ENCODE data around the gene SLCO3A1.

SLCO3A1 gene

GRCh38 chr15:92001307-92001706, 147.8 kb downstream of the SLCO3A1 start:
- H3K36me3 Mint-ChIP-seq = no peaks in the 10 kb centered on the region
- ATAC-seq (ENCODE audit: low read depth) (no peak), DNase-seq (ENCODE audit: low spot score in 2 of 2) (no peak)
- H3K27me3 Mint-ChIP-seq = no peaks in the 10 kb centered on the region
- H3K9me3 Mint-ChIP-seq = no peaks in the 10 kb centered on the region
- no peaks in the 10 kb centered on the region for H3K4me1 Mint-ChIP-seq
- no peak overlapping the region for H3K4me3 Mint-ChIP-seq
- H3K27ac Mint-ChIP-seq = no peak overlapping the region

DNA sequence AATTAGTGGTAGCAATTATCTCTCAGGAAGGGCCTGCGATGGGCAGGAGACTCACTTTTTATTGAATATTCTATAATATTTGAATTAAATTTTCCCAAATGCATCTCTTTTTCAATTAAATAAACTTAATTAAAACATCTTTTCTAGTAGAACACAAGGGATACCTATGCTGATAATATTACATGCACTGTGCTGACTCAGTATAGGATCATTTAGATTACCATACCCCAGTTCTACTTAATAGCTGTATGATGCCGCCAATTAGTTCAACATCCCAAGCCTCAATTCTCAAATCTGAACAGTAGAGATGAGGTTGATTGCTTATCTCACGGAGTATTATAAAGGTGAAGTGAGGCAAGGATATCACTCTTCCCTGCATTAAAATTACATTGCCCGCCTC, 149.2 kb downstream of the SLCO3A1 start:
- no peak for ATAC-seq (ENCODE audit: low read depth)
- Mint-ChIP-seq H3K36me3 (no peaks in the 10 kb centered on the region), H3K27ac (no peak overlapping the region), H3K9me3 (peaks cover 3% of the 10 kb centered on the region), H3K4me3 (no peak overlapping the region), H3K27me3 (peaks cover 4% of the 10 kb centered on the region), H3K4me1 (no peaks in the 10 kb centered on the region)
- DNase-seq (ENCODE audit: low spot score in 2 of 2) = no peak

- no peak for DNase-seq (ENCODE audit: low spot score in 2 of 2)
- Mint-ChIP-seq H3K9me3 (peaks cover 3% of the 10 kb centered on the region), H3K36me3 (no peaks in the 10 kb centered on the region)
Measured at GRCh38 chr15:92003515-92004067, 150.1 kb downstream of the SLCO3A1 start.

DNA sequence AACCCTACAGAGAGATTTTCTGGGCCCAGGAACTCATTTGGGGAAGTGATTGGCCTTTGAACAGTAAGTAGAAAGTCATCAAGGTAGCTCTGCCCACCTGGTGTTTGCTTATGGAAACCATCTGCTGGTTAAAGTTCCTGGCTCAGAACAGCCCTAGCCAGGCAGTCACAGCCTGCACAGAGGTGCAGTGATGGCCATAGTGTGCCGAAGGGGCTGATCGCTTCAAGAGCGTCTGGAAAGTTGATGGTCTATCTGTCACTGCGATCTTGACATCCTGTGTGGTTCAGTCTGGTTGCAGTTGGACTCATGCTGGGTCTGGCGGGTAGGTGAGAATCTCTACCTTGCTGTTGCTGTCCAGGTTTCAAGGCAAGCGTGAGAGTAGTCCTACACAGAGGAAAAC, 151.6 kb downstream of the SLCO3A1 start:
- peaks cover 3% of the 10 kb centered on the region for H3K9me3 Mint-ChIP-seq
- no peaks in the 10 kb centered on the region for H3K36me3 Mint-ChIP-seq
- DNase-seq (ENCODE audit: low spot score in 2 of 2) (no peak), ATAC-seq (ENCODE audit: low read depth) (no peak)
- H3K4me1 Mint-ChIP-seq = peaks cover 3% of the 10 kb centered on the region
- peaks cover 4% of the 10 kb centered on the region for H3K27me3 Mint-ChIP-seq
- H3K4me3 Mint-ChIP-seq = no peak overlapping the region
- H3K27ac Mint-ChIP-seq = no peak overlapping the region

More at GRCh38 chr15:92003515-92004067, 150.1 kb downstream of the SLCO3A1 start:
- no peak for ATAC-seq (ENCODE audit: low read depth)
- H3K27ac Mint-ChIP-seq = no peak overlapping the region
- peaks cover 4% of the 10 kb centered on the region for H3K27me3 Mint-ChIP-seq
- no peaks in the 10 kb centered on the region for H3K4me1 Mint-ChIP-seq
- no peak overlapping the region for H3K4me3 Mint-ChIP-seq

GRCh38 chr15:92006186-92007028, 152.9 kb downstream of the SLCO3A1 start:
- Mint-ChIP-seq H3K4me3 (no peak overlapping the region), H3K27ac (no peak overlapping the region), H3K36me3 (no peaks in the 10 kb centered on the region), H3K4me1 (peaks cover 3% of the 10 kb centered on the region), H3K27me3 (peaks cover 7% of the 10 kb centered on the region), H3K9me3 (peaks cover 3% of the 10 kb centered on the region)
- no peak for ATAC-seq (ENCODE audit: low read depth)
- DNase-seq (ENCODE audit: low spot score in 2 of 2) = no peak

DNA sequence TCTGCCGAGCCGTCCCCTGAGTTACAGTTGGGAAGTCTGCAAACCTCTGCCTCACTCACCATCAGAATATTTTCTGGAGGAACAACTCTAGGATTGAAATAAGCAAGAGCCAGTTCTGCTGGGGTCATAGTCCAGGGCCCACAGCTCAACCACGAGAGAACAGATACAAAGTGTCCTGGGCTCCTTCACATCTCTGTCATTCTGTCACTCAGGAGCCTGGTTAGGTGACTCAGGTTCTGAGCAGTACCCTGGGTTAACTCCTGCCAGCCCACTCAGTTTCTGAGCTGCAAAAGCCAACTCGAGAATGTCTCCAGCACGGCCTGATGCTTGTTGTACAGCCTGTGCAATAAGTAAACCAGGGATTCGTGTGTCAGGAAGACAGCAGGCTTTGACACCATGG, 155.7 kb downstream of the SLCO3A1 start:
- peaks cover 7% of the 10 kb centered on the region for H3K27me3 Mint-ChIP-seq
- H3K27ac Mint-ChIP-seq = no peak overlapping the region
- no peak for DNase-seq (ENCODE audit: low spot score in 2 of 2)
- H3K4me1 Mint-ChIP-seq = peaks cover 3% of the 10 kb centered on the region
- no peak overlapping the region for H3K4me3 Mint-ChIP-seq
- H3K36me3 Mint-ChIP-seq = no peaks in the 10 kb centered on the region
- peaks cover 3% of the 10 kb centered on the region for H3K9me3 Mint-ChIP-seq
- ATAC-seq (ENCODE audit: low read depth) = no peak

GRCh38 chr15:92011611-92012367, 158.3 kb downstream of the SLCO3A1 start:
- no peak overlapping the region for H3K4me3 Mint-ChIP-seq
- DNase-seq (ENCODE audit: low spot score in 2 of 2) (no peak), ATAC-seq (ENCODE audit: low read depth) (no peak)

GRCh38 chr15:92012368-92012629, 158.8 kb downstream of the SLCO3A1 start:
- no peak overlapping the region for H3K27ac Mint-ChIP-seq
- DNase-seq (ENCODE audit: low spot score in 2 of 2) (no peak), ATAC-seq (ENCODE audit: low read depth) (no peak)
- peaks cover 3% of the 10 kb centered on the region for H3K4me1 Mint-ChIP-seq
- H3K36me3 Mint-ChIP-seq = no peaks in the 10 kb centered on the region
- H3K9me3 Mint-ChIP-seq = peaks cover under 1% of the 10 kb centered on the region
- H3K4me3 Mint-ChIP-seq = no peak overlapping the region
- H3K27me3 Mint-ChIP-seq = peaks cover 18% of the 10 kb centered on the region

More at GRCh38 chr15:92011611-92012367, 158.3 kb downstream of the SLCO3A1 start:
- peaks cover 3% of the 10 kb centered on the region for H3K4me1 Mint-ChIP-seq
- peaks cover 20% of the 10 kb centered on the region for H3K27me3 Mint-ChIP-seq
- H3K36me3 Mint-ChIP-seq = no peaks in the 10 kb centered on the region
- H3K27ac Mint-ChIP-seq = no peak overlapping the region
- peaks cover 3% of the 10 kb centered on the region for H3K9me3 Mint-ChIP-seq

DNA sequence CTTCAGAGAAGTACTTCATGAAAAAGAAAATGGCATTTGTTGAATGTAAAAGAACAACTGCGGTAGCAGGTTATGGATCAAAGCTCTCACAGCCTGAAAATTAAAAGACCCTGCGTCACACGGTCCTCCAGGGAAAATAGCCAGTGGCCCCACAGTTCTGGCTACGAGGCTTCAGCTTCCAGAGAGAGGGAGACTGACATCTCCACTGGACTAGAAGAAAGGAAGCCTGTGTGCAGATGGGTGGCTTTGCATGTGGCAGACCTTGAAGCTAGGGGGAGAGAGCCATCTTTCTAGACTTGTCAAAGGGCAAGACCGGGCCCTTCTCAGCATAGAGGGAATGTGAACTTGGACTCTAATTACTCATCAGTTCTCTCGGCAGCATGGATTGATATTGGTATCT, 159.4 kb downstream of the SLCO3A1 start:
- ATAC-seq (ENCODE audit: low read depth) (no peak), DNase-seq (ENCODE audit: low spot score in 2 of 2) (no peak)
- Mint-ChIP-seq H3K27me3 (peaks cover 18% of the 10 kb centered on the region), H3K4me1 (peaks cover 3% of the 10 kb centered on the region), H3K4me3 (no peak overlapping the region), H3K36me3 (no peaks in the 10 kb centered on the region), H3K9me3 (no peaks in the 10 kb centered on the region), H3K27ac (no peak overlapping the region)

DNA sequence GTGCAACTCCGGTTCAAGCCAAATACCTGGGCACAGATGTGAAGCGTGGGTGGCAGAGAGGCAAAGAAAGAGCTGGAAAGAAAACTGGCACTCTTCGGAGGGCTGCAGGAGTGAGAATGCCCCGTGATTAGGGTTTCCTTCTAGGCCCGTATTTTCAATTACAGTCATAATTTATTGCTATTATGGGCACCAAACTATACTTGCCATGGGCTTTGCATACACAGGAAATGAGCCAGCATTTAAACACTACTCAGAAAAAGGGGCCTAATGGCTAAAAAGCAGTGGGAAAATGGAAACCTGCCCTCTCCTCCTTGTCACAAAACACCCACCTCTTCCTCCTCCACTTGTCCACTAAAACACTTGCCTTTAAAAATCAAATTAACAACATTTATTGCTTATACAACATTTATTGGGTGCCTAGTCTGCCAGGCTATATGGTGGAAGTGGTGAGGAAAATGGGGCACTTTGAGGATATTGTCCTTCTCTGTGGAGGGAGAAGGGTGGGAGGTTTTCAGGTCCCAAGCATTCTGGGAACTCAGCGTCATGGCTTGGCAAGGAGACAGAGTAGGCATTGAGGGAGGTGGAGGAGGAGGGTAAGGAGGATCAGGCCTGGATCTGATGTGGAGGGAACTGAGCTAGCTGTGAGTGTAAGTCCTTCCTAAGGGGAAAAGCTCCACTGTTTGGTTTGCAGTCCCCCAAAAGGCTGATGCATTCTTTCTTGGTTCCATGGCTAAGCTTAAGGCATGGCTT, 160.9 kb downstream of the SLCO3A1 start:
- Mint-ChIP-seq H3K4me3 (no peak overlapping the region), H3K4me1 (no peaks in the 10 kb centered on the region), H3K27me3 (peaks cover 18% of the 10 kb centered on the region), H3K36me3 (no peaks in the 10 kb centered on the region), H3K27ac (no peak overlapping the region), H3K9me3 (no peaks in the 10 kb centered on the region)
- DNase-seq (ENCODE audit: low spot score in 2 of 2) = no peak
- no peak for ATAC-seq (ENCODE audit: low read depth)

DNA sequence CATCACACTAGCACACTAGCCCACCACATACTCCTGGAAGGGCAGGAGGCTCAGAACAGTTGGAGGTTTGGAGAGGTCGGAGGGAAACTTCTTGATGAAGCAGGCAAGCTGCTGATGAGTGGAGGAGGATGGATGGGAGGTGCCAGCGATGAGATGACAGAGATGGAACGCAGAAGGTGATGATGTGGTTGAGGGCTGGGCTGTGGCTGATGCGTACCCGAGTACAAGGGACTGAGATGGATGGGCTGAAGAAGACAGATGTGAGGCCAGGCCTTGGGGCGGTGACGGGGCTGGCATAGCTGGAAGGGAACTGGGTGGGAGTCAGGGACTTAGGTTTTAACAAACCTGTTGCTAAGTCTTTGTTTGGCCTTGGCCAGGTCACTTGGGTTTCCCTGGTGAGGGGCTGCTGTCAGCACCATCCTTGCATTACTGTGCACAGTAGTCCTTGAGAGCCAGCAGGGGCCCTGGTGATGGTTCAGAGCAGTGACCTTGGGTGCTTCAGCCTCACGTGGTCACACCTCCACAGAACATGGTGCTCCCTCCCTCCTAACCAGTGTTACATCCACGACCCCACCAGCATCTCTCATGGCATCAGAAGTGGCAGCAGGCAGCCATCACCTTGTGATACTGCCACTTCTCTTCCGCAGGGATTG, 164.5 kb downstream of the SLCO3A1 start:
- no peak overlapping the region for H3K27ac Mint-ChIP-seq
- ATAC-seq (ENCODE audit: low read depth) (no peak), DNase-seq (ENCODE audit: low spot score in 2 of 2) (no peak)
- H3K9me3 Mint-ChIP-seq = no peaks in the 10 kb centered on the region
- peaks cover 15% of the 10 kb centered on the region for H3K27me3 Mint-ChIP-seq
- no peaks in the 10 kb centered on the region for H3K36me3 Mint-ChIP-seq
- no peaks in the 10 kb centered on the region for H3K4me1 Mint-ChIP-seq
- H3K4me3 Mint-ChIP-seq = no peak overlapping the region

- no peaks in the 10 kb centered on the region for H3K4me1 Mint-ChIP-seq
- H3K4me3 Mint-ChIP-seq = no peak overlapping the region
- ATAC-seq (ENCODE audit: low read depth) (no peak), DNase-seq (ENCODE audit: low spot score in 2 of 2) (no peak)
- peaks cover 15% of the 10 kb centered on the region for H3K27me3 Mint-ChIP-seq
- no peaks in the 10 kb centered on the region for H3K36me3 Mint-ChIP-seq
- no peak overlapping the region for H3K27ac Mint-ChIP-seq
- H3K9me3 Mint-ChIP-seq = no peaks in the 10 kb centered on the region
Measured at GRCh38 chr15:92018535-92019239, 165.2 kb downstream of the SLCO3A1 start.

DNA sequence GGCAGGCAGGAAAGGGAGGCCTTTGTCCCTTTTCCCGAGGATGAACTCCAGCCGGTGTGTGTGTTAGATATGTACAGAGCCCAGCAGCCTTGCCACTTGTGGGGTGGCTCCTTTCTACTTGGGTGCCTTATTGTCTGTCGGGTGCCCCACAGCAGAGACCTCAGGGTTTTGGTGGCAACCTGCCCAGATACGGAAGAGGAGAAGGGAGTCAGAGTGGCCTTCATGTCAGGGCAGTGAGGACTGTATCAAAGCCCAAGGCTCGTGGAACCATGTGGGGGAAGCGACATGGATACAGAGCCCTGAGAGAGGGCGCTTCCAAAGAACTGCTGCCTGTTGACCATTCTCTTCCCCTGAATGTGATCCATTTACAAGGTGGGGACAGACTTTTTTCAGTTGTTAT, 166.2 kb downstream of the SLCO3A1 start:
- ATAC-seq (ENCODE audit: low read depth) (no peak), DNase-seq (ENCODE audit: low spot score in 2 of 2) (no peak)
- no peaks in the 10 kb centered on the region for H3K4me1 Mint-ChIP-seq
- H3K9me3 Mint-ChIP-seq = no peaks in the 10 kb centered on the region
- H3K36me3 Mint-ChIP-seq = no peaks in the 10 kb centered on the region
- H3K4me3 Mint-ChIP-seq = no peak overlapping the region
- peaks cover 13% of the 10 kb centered on the region for H3K27me3 Mint-ChIP-seq
- H3K27ac Mint-ChIP-seq = no peak overlapping the region
